Endometrium (tissue), 2 donors: ENCODE data around the gene ARAF.
"Not testable (repeated sequence)": the region's sequence is repeated elsewhere in the genome, so short reads cannot be mapped to it uniquely, and the experiment has no call there.

ENCODE experiments used
- FAIRE-seq: peaks from 2 replicates; lab custom pipeline; 2012; peaks lifted over from hg19 to GRCh38; lab: Jason Lieb, UNC
- donor health status: control.
- donor health status: control.

ARAF gene

GRCh38 chrX:47560934-47561658 is at the start of gene ARAF:
TSS of gene ARAF (plus strand) at chrX:47561205. CDS start at chrX:47562968, 1,763 bp downstream.
- peak; percentile 68 for FAIRE-seq

- FAIRE-seq: not testable (repeated sequence)
Measured at GRCh38 chrX:47512383-47512782, 48.6 kb upstream of the ARAF start.

- not testable (repeated sequence) for FAIRE-seq
Measured at GRCh38 chrX:47513034-47513965, 47.7 kb upstream of the ARAF start.

- FAIRE-seq: no peak
Measured at GRCh38 chrX:47514533-47515235, 46.3 kb upstream of the ARAF start.

GRCh38 chrX:47515941-47516665 is 44.9 kb upstream of the ARAF start:
- FAIRE-seq: no peak

GRCh38 chrX:47518144-47518543 is 42.9 kb upstream of the ARAF start:
- no peak for FAIRE-seq

- no peak for FAIRE-seq
Measured at GRCh38 chrX:47523297-47523696, 37.7 kb upstream of the ARAF start.

- FAIRE-seq: no peak
Measured at GRCh38 chrX:47523713-47524166, 37.3 kb upstream of the ARAF start.

GRCh38 chrX:47529548-47529947 is 31.5 kb upstream of the ARAF start:
- no peak for FAIRE-seq

- no peak for FAIRE-seq
Measured at GRCh38 chrX:47530049-47530448, 31.0 kb upstream of the ARAF start.

GRCh38 chrX:47539860-47540259 is 21.1 kb upstream of the ARAF start:
- FAIRE-seq: no peak

- peak; percentile 88 for FAIRE-seq
Measured at GRCh38 chrX:47540754-47541538, 20.1 kb upstream of the ARAF start.

- FAIRE-seq: no peak
Measured at GRCh38 chrX:47543496-47543895, 17.5 kb upstream of the ARAF start.

GRCh38 chrX:47556045-47556623 is 4.9 kb upstream of the ARAF start:
- FAIRE-seq: peak; percentile 82

GRCh38 chrX:47558436-47558835 is 2.6 kb upstream of the ARAF start:
- no peak for FAIRE-seq

GRCh38 chrX:47560179-47560933 is 649 bp upstream of the ARAF start:
- FAIRE-seq: no peak

- FAIRE-seq: no peak
Measured at GRCh38 chrX:47561659-47562151, 700 bp downstream of the ARAF start.

- FAIRE-seq: no peak
Measured at GRCh38 chrX:47562615-47563243, 1.7 kb downstream of the ARAF start.

- FAIRE-seq: no peak
Measured at GRCh38 chrX:47563801-47564315, 2.9 kb downstream of the ARAF start.
